Right ventricle myocardium superior (tissue), 1 donor: ENCODE measurements around the gene KLRC3. TPM values are rescaled to one million over a fixed set of nuclear protein-coding genes. Genes with fewer than 3 reads are reported as not detected.
"Not testable (repeated sequence)": the region's sequence is repeated elsewhere in the genome, so short reads cannot be mapped to it uniquely, and the experiment has no call there.

Experiments
- ATAC-seq: fragments of 200-7000 bp; cut with Tn5 transposase; one replicate; pipeline ENCODE4 v1.9.1; 2020; ENCODE audit warnings: mild to moderate bottlenecking; ENCODE audit not compliant: poor library complexity
- DNase-seq: peaks from one replicate; pipeline ENCODE4 v3.0.0-alpha.2; 2020
- intact Hi-C: fragments of 100-400 bp; cut with DNase I; formaldehyde crosslinking; loops from one replicate; pipeline ENCODE4 v1.11.2; 2022
- long read RNA-seq: library from polyadenylated mRNA; unstranded; transcript quantifications from one replicate; pipeline ENCODE4 v2.0.0, GENCODE V29; 2021
- total RNA-seq: library from RNA; stranded (reverse); fragmentation: NEBNext Ultra II Directional; extraction: Animal tissue kit (Norgen Biotek cat#: 25700); gene quantifications from one replicate; pipeline ENCODE4 v1.2.1, GENCODE V29; 2021
- donor health status: DM: no; HTN: yes; CAD: no; lungs with severe emphysema.

KLRC3 gene
- total RNA-seq, result not detected
- long read RNA-seq, result 0 reads

GRCh38 chr12:10420334-10420733 is at the start of gene KLRC3:
TSS of gene KLRC3 (minus strand) at chr12:10420595. CDS start at chr12:10420550, 45 bp downstream.
- DNase-seq, intact Hi-C loops, ATAC-seq: not testable (repeated sequence)

GRCh38 chr12:10469701-10470100 is 49.3 kb upstream of the KLRC3 start:
- no peak for ATAC-seq
- intact Hi-C loops, result no loop called here
- DNase-seq, result no peak

DNA sequence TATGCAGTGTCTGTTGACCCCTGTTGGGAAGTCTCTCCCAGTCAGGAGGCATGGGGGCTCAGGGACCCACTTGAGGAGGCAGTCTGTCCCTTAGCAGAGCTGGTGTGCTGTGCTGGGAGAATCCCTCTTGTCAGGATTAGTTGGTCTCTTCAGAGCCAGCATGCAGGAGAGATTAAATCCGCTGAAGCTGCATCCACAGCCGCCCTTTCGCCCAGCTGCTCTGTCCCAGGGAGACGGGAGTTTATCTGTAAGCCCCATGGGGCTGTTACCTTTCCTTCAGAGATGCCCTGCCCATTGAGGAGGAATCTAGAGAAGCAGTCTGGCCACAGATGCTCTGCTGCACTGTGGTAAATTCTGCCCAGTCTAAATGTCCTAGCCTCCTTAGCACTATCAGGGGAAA is 45.9 kb upstream of the KLRC3 start:
- DNase-seq (no peak), ATAC-seq (no peak)
- intact Hi-C loops, result no loop called here

DNA sequence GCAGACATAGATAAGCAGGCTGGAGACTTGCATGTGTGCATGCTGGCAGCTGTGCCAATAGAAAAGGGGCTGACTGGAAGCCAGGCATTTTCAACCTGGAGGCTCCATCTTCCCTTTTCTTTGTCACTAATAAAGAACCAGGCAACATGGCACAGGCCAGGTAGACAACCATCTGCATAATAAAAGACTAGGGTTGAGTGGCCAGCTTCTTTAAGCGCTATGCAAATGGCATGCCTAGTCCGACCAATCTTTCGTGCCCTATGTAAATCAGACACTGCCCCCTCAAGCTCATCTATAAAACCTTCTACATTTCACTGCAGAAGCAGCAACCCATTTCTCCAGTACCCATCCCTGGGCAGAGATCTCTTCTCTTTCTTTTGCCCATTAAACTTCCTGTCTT is 37.4 kb upstream of the KLRC3 start:
- intact Hi-C loops, result no loop called here
- no peak for ATAC-seq

DNA sequence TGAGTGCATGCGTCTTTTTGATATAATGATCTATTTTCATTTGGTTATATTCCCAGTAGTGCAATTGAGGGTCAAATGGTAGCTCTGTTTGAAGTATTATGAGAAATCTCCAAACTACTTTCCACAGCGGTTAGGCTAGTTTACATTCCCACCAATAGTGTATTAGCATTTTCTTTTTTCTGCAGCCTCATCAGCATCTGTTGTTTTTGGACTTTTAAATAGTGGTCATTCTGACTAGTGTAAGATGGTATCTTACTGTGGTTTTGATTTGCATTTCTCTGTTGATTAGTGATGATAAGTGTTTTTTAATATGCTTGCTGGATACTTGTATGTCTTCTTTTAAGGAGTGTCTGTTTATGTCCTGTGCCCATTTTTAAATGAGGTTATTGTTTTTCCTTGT is 36.5 kb upstream of the KLRC3 start:
- ATAC-seq (no peak), DNase-seq (no peak)
- intact Hi-C loops, result no loop called here

More for the DNA sequence above, 37.4 kb upstream of the KLRC3 start:
- DNase-seq, result no peak

- DNase-seq (no peak), ATAC-seq (no peak)
- intact Hi-C loops, result no loop called here
Observed at GRCh38 chr12:10455766-10456165, 35.4 kb upstream of the KLRC3 start.

GRCh38 chr12:10454531-10454930 is 34.1 kb upstream of the KLRC3 start:
- ATAC-seq (no peak), DNase-seq (no peak)
- intact Hi-C loops, result no loop called here

GRCh38 chr12:10453156-10453555 is 32.8 kb upstream of the KLRC3 start, which contains the start of gene KLRC1:
TSS of gene KLRC1 (minus strand) at chr12:10453377. CDS start at chr12:10451156, 2,221 bp downstream.
- no peak for ATAC-seq
- intact Hi-C loops, result no loop called here
- no peak for DNase-seq

GRCh38 chr12:10448236-10448635 is 27.8 kb upstream of the KLRC3 start:
- ATAC-seq, result no peak
- no peak for DNase-seq
- intact Hi-C loops, result no loop called here

- intact Hi-C loops, ATAC-seq, DNase-seq: not testable (repeated sequence)
Observed at GRCh38 chr12:10446052-10446451, 25.7 kb upstream of the KLRC3 start.

DNA sequence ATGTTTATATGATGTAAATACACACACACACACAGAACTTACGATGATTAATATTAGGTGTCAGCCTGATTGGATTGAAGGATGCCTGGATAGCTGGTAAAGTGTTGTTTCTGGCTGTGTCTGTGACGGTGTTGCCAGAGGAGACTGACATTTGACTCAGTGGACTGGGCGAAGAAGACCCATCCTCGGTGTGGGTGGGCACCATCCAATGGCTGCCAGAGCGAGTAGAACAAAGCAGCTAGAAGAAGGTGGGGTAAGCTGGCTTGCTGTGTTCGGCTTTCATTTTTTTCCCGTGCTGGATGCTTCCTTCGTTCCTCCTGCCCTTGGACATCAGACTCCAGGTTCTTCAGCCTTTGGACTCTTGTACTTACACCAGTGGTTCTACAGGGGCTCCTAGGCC is 20.7 kb upstream of the KLRC3 start:
- intact Hi-C loops, ATAC-seq, DNase-seq: not testable (repeated sequence)

DNA sequence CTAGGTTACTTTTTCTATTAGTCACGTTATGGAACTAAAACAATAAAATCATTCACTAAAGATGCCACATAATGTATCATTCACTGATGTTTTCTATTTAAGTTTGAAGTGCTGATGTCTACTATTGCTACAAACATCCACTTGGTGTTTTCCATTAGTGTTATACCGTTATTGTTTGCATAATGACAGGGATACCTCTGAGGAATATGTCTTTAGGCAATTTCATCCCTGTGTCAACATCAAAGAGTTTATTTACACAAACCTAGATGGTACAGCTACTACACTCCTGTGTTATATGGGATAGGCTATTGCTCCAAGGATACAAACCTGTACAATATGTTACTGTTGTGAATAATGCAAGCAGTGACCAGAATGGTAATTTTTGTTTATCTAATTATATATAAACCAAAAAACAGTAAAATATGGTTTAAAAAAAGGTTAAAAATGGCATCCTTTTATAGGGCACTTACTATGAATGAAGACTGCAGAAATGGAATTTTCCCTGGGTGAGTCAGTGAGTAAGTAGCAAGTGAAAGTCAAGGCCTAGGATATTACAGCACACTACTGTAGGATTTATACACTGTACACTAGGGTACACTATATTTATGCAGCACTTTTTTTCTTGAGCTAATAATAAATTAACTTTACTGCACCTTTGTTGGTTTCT is 19.3 kb upstream of the KLRC3 start:
- ATAC-seq, intact Hi-C loops, DNase-seq: not testable (repeated sequence)

GRCh38 chr12:10437601-10438000 is 17.2 kb upstream of the KLRC3 start:
- intact Hi-C loops, DNase-seq, ATAC-seq: not testable (repeated sequence)

GRCh38 chr12:10435816-10436215 is 15.4 kb upstream of the KLRC3 start, which contains the start of gene KLRC2:
TSS of gene KLRC2 (minus strand) at chr12:10436010. CDS start at chr12:10435986, 24 bp downstream.
- DNase-seq, intact Hi-C loops: not testable (repeated sequence)

DNA sequence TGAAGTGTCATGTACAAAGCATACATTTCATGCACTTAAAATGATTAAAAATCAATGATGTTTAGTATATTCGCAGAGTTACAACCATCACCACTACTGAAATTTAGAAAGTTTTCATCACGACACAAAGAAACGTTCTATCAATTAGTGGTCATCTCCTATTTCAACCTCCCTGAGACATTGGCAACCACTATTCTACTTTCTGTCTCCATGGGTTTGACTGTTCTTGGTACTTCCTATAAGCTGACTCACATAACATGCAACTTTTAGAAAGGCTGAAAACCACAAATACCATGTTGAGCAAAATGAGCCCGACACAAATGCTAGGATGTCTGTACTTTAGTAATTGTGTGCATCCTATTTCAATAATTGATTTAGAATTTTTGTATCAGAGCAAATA is 10.2 kb upstream of the KLRC3 start:
- intact Hi-C loops, DNase-seq, ATAC-seq: not testable (repeated sequence)

More at GRCh38 chr12:10435816-10436215, 15.4 kb upstream of the KLRC3 start, which contains the start of gene KLRC2:
- not testable (repeated sequence) for ATAC-seq

DNA sequence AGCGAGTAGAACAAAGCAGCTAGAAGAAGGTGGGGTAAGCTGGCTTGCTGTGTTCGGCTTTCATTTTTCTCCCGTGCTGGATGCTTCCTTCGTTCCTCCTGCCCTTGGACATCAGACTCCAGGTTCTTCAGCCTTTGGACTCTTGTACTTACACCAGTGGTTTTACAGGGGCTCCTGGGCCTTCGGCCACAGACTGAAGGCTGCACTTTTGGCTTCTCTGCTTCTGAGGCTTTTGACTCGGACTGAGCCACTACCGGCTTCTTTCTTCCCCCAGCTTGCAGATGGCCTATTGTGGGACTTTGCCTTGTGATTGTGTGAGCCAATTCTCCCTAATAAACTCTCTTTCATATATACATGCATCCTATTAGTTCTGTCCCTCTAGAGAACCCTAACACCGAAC is 5.5 kb upstream of the KLRC3 start:
- ATAC-seq, intact Hi-C loops: not testable (repeated sequence)

GRCh38 chr12:10424260-10424899 is 4.0 kb upstream of the KLRC3 start:
- ATAC-seq, DNase-seq, intact Hi-C loops: not testable (repeated sequence)

More for the DNA sequence above, 5.5 kb upstream of the KLRC3 start:
- DNase-seq, result not testable (repeated sequence)

GRCh38 chr12:10422159-10422558 is 1.8 kb upstream of the KLRC3 start:
- intact Hi-C loops, ATAC-seq, DNase-seq: not testable (repeated sequence)

- DNase-seq, result no peak
- ATAC-seq, result no peak
- intact Hi-C loops, result no loop called here
Observed at GRCh38 chr12:10409392-10409791, 11.0 kb downstream of the KLRC3 start, which contains the start of gene KLRC4. TSS of gene KLRC4 (minus strand) at chr12:10409757. CDS start at chr12:10409575, 182 bp downstream.

DNA sequence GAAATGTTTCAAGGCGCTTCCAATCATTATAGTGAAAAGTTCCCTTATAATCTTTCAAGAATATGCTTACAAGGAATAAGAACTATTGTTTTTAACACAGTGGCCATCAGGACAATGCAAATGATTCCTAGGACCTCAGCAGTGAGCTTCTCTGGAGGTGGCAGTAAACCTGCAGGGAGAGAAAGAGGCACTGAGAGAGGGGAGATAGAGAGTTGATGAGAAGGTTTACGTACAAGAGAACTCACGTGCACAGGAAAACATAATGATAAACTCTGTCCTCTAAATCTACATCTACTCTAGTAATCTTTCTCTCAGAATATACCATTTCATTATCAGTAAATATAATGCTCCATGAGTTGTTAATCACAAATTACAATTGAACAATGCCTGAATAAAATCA is 11.6 kb downstream of the KLRC3 start:
- DNase-seq (no peak), ATAC-seq (no peak)
- intact Hi-C loops, result no loop called here
